ENCODE measurements around the gene MINDY4.

The MINDY4 gene

GRCh38 chr7:30932562-30932961, 161.3 kb downstream of the MINDY4 start:
- no peaks in the 10 kb centered on the region for H3K9me3 ChIP-seq (ENCODE audit: control insufficient read depth, insufficient read depth, low read length)
- H3K27me3 ChIP-seq (ENCODE audit: control insufficient read depth, low read length): peaks cover 6% of the 10 kb centered on the region; the same call in 1 of the 2 replicates
- no peak overlapping the region for H3K4me2 ChIP-seq (ENCODE audit: low read length)
- no peaks in the 10 kb centered on the region for H3K79me2 ChIP-seq (ENCODE audit: control insufficient read depth, low read length)
- no peaks in the 10 kb centered on the region for H3K9me2 ChIP-seq (replicated peaks; ENCODE audit: control insufficient read depth, low read length)
- no peak for TF ChIP-seq CTCF (IDR thresholded peaks at IDR 0.05; ENCODE audit: low read depth, low read length, poor library complexity, severe bottlenecking)
- TF ChIP-seq EZH2phosphoT487 (IDR thresholded peaks at IDR 0.05; ENCODE audit: borderline replicate concordance, low read length): no peak
- no peaks in the 10 kb centered on the region for H3K36me3 ChIP-seq (ENCODE audit: control insufficient read depth, low read length)
- H3K27ac ChIP-seq (ENCODE audit: low read depth, low read length): no peak overlapping the region
- H3K4me1 ChIP-seq (ENCODE audit: control insufficient read depth, low read length): no peaks in the 10 kb centered on the region
- H4K20me1 ChIP-seq (ENCODE audit: control insufficient read depth, insufficient read depth, low read depth, low read length): no peaks in the 10 kb centered on the region
- H3K4me3 ChIP-seq (ENCODE audit: low read length): no peak overlapping the region
- H3F3A ChIP-seq (ENCODE audit: control insufficient read depth, insufficient read depth): no peaks in the 10 kb centered on the region

- Histone ChIP-seq H3K9me3 (ENCODE audit: control insufficient read depth, insufficient read depth, low read length) (no peaks in the 10 kb centered on the region), H3K4me2 (ENCODE audit: low read length) (no peak overlapping the region), H4K20me1 (ENCODE audit: control insufficient read depth, insufficient read depth, low read depth, low read length) (no peaks in the 10 kb centered on the region), H3K36me3 (ENCODE audit: control insufficient read depth, low read length) (no peaks in the 10 kb centered on the region), H3K27ac (ENCODE audit: low read depth, low read length) (no peak overlapping the region), H3F3A (ENCODE audit: control insufficient read depth, insufficient read depth) (no peaks in the 10 kb centered on the region), H3K79me2 (ENCODE audit: control insufficient read depth, low read length) (no peaks in the 10 kb centered on the region), H3K9me2 (replicated peaks; ENCODE audit: control insufficient read depth, low read length) (no peaks in the 10 kb centered on the region), H3K4me3 (ENCODE audit: low read length) (no peak overlapping the region), H3K4me1 (ENCODE audit: control insufficient read depth, low read length) (no peaks in the 10 kb centered on the region), H3K27me3 (ENCODE audit: control insufficient read depth, low read length) (peaks cover 6% of the 10 kb centered on the region; the same call in 1 of the 2 replicates)
- TF ChIP-seq EZH2phosphoT487 (IDR thresholded peaks at IDR 0.05; ENCODE audit: borderline replicate concordance, low read length) (no peak), CTCF (IDR thresholded peaks at IDR 0.05; ENCODE audit: low read depth, low read length, poor library complexity, severe bottlenecking) (no peak)
Measured at GRCh38 chr7:30933124-30933974, 162.1 kb downstream of the MINDY4 start.

GRCh38 chr7:30934225-30934624, 163.0 kb downstream of the MINDY4 start:
- TF ChIP-seq EZH2phosphoT487 (IDR thresholded peaks at IDR 0.05; ENCODE audit: borderline replicate concordance, low read length) (no peak), CTCF (IDR thresholded peaks at IDR 0.05; ENCODE audit: low read depth, low read length, poor library complexity, severe bottlenecking) (no peak)
- H4K20me1 ChIP-seq (ENCODE audit: control insufficient read depth, insufficient read depth, low read depth, low read length): no peaks in the 10 kb centered on the region
- no peaks in the 10 kb centered on the region for H3K36me3 ChIP-seq (ENCODE audit: control insufficient read depth, low read length)
- no peaks in the 10 kb centered on the region for H3K79me2 ChIP-seq (ENCODE audit: control insufficient read depth, low read length)
- no peaks in the 10 kb centered on the region for H3K4me1 ChIP-seq (ENCODE audit: control insufficient read depth, low read length)
- peaks cover 6% of the 10 kb centered on the region; the same call in 1 of the 2 replicates for H3K27me3 ChIP-seq (ENCODE audit: control insufficient read depth, low read length)
- no peak overlapping the region for H3K27ac ChIP-seq (ENCODE audit: low read depth, low read length)
- no peaks in the 10 kb centered on the region for H3K9me3 ChIP-seq (ENCODE audit: control insufficient read depth, insufficient read depth, low read length)
- no peaks in the 10 kb centered on the region for H3K9me2 ChIP-seq (replicated peaks; ENCODE audit: control insufficient read depth, low read length)
- H3K4me2 ChIP-seq (ENCODE audit: low read length): no peak overlapping the region
- no peaks in the 10 kb centered on the region for H3F3A ChIP-seq (ENCODE audit: control insufficient read depth, insufficient read depth)
- no peak overlapping the region for H3K4me3 ChIP-seq (ENCODE audit: low read length)
